GM21526 (cell line): ENCODE measurements around the gene AKAP10.
A peak's percentile ranks its signal among the peaks of the same experiment; 100 is the strongest.
"Not testable (repeated sequence)": the region's sequence is repeated elsewhere in the genome, so short reads cannot be mapped to it uniquely, and the experiment has no call there.

ENCODE experiments used
- ATAC-seq: cut with Tn5 transposase; IDR thresholded peaks from one replicate; pipeline ENCODE4 v1.9.1; 2021; ENCODE audit warnings: moderate library complexity; ENCODE audit not compliant: unreplicated experiment, low FRiP score

Gene AKAP10, protein sequence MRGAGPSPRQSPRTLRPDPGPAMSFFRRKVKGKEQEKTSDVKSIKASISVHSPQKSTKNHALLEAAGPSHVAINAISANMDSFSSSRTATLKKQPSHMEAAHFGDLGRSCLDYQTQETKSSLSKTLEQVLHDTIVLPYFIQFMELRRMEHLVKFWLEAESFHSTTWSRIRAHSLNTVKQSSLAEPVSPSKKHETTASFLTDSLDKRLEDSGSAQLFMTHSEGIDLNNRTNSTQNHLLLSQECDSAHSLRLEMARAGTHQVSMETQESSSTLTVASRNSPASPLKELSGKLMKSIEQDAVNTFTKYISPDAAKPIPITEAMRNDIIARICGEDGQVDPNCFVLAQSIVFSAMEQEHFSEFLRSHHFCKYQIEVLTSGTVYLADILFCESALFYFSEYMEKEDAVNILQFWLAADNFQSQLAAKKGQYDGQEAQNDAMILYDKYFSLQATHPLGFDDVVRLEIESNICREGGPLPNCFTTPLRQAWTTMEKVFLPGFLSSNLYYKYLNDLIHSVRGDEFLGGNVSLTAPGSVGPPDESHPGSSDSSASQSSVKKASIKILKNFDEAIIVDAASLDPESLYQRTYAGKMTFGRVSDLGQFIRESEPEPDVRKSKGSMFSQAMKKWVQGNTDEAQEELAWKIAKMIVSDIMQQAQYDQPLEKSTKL

DNA sequence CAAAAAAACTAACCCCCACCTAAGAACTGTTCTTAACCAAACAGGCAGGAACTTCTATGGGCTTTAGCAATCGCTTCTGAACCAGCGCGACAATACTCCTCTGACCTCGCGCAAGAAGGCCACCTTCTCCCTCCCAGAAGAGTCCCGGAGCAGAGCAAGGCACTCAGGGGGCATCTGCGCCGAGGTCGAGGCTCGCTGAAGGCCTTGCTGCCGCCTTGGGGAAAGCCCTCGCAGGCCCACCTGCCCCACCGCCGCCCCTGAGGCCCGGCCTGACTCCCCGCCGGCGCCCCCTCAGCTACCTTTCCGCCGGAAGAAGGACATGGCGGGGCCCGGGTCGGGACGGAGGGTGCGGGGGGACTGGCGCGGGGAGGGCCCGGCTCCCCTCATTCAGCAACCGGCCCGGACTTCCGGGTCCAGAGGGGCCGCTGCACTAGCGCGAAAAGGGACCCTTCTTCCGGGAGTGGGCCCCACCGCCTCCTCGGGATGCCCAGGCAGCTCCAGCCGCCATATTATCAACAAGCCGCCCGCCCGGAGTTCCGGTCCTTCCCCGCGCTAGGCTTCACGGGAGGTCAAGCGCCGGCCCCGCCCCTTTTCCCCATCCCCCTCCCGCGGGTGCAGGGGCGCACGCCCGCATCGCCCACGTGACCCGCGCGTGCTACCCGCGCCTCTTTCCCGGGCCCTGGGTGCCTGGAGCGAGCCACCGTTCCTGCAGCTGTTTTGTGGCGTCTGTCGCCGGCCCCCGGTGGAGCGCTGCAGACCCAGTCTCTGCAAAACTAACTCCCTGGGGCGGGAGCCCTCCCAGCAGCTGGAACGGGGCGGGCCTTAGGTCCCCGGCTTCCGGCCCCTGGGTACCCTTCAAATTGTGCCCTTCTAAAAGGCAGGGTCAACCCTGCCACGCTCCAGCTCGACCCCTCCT, at the start of gene AKAP10:
TSS of gene AKAP10 (minus strand) at position 536 of the 916 bp plus-strand sequence. CDS start at position 387, 149 bp downstream.
- ATAC-seq = peak; percentile 64

DNA sequence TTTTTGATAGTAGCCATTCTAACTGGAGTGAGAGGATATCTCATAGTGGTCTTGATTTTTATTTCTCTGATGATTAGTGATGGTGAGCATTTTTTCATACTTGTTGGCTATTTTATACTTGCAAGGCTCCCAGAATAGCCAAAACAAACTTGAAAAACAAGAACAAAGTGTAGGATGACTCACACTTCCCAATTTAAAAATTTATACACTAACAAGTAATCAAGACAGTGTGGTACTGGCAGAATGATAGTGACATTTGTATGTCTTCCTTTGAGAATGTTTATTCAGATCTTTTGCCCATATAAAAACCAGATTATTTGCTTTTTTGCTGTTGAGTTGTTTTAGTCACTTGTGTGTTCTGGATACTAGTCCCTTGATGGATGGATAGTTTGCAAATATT, 49.3 kb upstream of the AKAP10 start:
- ATAC-seq = no peak

DNA sequence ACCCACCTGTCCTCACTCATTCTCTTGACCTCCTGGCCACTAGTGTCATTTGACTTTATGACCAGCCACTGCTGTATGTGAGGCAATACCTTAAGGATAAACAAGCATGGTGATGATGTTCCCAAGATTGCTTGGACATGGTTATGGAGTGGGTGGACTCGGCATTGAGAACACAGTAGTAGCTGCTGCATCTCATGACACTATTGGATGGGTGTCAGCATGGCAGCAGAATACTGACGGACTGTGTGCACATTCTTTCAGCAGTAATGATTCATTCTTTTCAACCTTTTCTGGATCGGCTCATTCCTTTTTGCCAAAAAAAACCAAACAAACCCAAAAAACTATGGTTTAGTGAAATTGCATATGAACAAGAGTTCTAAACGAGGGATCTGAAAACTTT, 45.1 kb upstream of the AKAP10 start:
- ATAC-seq = no peak

DNA sequence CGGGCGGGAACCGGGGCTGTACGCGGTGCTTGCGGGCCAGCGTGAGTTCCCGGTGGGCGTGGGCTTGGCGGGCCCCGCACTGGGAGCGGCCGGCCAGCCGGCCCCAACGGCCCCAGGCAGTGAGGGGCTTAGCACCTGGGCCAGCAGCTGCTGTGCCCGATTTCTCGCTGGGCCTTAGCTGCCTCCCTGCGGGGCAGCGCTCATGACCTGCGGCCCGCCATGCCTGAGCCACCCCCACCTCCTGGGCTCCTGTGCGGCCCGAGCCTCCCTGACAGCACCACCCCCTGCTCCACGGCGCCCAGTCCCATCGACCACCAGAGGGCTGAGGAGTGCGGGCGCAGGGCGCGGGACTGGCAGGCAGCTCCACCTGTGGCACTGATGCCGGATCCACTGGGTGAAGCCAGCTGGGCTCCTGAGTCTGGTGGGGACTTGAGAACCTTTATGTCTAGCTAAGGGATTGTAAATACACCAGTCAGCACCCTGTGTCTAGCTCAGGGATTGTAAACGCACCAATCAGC, 38.9 kb upstream of the AKAP10 start:
- ATAC-seq = not testable (repeated sequence)

DNA sequence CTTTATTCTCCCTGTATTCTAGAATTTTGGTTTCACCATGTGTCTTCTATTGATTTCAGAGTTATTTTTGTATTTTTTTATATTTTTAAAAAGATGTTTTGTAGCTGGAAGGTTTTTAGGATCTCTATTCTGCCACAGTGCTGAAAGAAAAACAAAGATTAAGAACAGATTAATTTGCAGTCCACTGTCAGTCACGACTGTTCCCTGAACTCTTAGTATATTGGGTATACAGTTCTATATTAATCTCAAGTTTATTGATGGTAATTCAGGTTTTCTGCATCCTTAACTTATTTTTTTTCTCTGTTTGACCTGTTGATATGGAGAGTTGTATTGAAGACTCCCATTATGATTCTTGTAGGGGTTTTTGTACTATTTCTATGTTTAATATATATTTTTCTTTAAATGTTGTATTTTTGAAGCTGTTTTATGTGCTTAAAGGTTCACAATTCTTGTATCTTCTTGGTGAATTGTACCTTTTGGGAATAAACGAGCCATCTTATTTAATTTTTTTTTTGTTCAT, 34.4 kb upstream of the AKAP10 start:
- no peak for ATAC-seq

DNA sequence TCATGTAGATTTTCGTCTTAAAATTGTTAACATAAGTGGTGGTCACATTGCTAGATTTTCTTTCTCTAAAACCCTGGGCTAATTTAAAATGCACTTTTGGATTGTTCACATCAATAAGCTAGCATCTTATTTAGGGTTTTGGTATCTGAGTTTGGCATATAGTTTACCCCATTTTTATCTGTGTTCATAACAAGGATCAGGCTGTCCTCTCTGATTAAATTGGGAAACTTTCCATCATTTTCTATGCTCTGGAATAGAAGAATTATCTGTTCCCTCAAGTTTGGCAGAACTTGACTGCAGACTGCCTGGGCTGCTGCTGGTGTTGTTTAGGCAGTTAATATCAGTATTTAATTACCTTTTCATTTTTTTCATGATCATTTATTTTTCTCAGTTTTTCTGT, 33.3 kb upstream of the AKAP10 start:
- no peak for ATAC-seq

DNA sequence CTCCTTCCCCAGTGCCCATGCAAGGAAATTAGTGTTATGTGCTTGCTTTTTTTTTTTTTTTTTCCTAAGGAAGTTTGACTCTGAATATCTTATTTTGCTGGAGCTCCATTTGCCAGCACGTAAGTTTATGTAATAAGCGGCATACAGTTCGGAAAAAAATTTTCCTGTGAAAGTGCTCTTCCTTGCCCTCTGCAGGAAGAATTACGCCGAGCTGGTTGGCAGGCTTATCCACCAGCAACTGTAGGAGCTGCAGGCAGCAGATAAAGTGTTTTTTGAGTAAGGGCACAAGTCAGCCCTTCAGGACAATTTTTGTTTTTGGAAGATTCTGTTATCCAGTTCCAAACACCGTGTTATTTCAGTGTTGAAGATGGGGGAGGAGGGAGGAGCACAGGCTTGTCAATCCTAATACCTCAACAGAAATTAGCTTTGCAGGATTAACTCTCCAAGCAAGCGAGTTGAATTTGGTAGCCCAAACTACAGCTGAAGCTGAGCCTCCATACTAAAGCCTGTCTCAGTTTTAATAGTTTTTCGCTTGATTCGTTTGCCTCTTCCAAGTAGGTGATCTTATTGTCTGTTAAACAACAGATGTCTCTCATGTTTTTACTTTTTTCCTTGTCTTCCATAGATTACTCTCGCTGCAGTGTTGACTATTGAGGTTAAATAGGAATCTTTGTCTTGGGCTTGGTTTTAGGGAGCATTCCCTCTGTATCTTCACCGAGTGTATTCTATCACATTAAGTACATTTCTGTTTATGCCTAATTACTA, 32.7 kb upstream of the AKAP10 start:
- no peak for ATAC-seq

DNA sequence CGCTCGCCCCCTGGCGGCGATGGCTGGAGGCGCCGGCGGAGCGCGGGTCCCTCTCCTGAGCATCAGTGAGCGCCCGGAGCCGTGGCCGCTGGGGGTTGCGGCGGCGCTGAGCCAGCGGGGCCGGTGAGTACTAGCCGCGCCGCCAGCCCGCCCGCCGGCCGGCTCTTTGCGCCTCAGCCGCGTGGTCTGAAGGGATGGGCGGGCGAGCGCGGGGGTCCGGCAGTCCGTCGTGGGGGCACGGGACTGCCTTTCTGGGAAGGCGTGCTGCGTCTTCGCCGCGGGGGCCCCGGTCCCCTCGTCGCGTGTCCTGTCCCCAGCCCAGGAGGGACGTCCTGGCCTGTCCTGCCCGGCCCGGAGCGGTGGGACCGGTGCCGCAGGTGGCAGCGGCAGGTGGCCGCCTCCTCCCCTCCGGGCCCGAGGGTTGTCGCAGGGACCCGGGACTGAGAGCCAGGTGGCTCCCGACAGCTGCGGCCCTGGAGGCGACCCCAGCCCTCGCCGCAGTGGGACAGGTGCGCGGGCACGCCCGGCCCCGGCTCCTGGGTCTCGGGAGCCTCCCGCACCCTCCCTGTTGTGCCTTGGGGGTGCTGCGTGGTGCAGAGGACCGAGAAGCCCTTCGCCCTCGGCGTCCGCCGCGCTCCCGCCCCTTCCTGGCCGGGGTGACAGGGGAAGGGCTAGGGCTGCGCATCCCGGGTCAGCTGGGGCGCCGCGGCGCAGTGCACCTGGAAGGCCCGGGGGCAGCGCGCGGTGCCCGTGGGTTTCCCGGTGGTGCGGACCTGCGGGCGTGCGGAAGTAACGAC, 31.9 kb upstream of the AKAP10 start, which contains the start of gene SPECC1:
TSS of gene SPECC1 (plus strand) at position 58 of the 797 bp plus-strand sequence. CDS start 87,293 bp downstream, outside the sequence.
- ATAC-seq = peak; percentile 86

DNA sequence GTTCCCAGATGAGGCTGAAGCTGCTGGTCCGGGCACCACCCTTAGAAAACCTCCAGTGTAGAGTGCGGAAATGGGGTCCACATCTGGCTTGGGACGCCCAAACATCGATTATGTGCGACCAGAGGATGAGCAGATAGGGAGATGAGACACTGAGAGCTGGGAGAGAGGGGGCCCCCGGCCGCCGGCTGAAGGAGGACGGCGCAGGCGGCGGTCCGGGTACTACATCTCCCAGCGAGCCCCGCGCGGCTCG, 31.3 kb upstream of the AKAP10 start:
- no peak for ATAC-seq

DNA sequence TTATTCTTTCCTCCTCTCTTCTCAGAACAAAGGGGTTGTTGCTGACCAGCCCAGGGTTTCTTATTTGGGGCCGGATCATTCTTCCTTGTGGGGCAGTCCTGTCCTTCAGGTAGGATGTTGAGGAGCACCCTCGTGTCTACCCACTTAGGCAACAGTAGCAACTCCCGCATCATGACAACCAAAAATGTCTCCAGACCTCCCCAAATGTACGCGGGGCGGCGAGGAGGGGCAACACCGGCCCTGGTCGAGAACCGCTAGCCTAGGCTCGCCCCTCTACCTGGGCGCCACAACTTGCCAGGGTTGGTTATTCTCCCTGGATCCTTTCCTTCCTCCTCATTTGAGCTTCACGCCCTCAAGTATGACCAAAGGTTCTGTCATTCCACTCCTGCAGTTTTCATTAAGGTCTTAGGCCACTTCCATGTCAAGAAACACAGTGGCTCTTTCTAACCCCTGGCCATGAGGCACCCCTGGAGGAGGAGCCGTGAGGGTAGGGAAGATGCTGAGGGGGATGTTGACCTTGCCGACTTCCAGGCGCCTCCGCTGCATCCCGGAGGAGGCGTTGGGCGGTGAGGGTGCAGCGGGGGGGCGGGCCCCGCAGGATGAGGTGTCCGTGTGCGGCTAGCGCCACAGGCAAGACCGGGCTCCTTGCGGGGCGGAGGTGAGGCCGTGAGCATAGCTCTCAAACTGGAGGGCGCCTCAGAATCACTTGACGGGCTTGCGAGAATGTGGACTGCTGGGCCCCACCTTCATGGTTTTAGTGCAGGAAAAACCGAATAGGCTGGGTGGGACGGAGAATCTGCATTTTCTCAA, 30.8 kb upstream of the AKAP10 start:
- peak; percentile 28 for ATAC-seq

DNA sequence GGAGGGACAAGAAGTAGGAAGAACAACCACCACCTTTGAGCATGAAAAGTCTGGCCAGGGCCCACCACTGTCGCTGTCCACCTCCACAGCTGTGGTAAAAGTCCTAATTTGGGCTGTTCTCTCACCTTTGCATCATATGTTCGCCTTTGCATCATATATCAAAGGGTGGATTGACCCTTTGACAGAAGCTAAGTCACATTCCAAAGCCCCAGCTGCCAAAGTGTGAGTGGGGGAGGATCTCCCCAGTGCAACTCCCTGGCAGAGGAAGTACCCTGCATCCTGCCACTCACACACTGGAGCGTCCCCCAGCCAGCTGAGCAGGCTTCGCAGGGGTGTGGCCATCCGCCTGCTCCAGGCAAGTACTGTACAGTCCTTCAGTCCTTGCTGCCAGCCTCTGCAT, 18.9 kb upstream of the AKAP10 start:
- ATAC-seq = no peak

DNA sequence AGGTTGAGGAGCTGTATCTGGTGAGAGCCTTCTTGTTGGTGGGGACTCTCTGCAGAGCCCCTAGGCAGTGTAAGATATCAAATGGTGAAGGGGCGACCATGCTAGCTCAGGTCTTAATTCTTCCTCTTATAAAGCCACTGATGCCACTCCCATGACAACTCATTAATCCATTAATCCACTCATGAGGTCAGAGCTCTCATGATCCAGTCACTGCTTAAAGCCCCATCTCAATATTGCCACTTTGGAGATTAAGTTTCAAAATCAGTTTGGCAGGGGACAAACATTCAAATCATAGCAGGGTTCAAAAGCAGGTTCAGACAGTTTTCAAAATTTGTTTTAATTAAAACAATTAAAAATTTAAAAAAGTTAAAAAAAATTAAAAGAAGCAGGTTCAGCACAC, 18.5 kb upstream of the AKAP10 start:
- ATAC-seq = no peak

DNA sequence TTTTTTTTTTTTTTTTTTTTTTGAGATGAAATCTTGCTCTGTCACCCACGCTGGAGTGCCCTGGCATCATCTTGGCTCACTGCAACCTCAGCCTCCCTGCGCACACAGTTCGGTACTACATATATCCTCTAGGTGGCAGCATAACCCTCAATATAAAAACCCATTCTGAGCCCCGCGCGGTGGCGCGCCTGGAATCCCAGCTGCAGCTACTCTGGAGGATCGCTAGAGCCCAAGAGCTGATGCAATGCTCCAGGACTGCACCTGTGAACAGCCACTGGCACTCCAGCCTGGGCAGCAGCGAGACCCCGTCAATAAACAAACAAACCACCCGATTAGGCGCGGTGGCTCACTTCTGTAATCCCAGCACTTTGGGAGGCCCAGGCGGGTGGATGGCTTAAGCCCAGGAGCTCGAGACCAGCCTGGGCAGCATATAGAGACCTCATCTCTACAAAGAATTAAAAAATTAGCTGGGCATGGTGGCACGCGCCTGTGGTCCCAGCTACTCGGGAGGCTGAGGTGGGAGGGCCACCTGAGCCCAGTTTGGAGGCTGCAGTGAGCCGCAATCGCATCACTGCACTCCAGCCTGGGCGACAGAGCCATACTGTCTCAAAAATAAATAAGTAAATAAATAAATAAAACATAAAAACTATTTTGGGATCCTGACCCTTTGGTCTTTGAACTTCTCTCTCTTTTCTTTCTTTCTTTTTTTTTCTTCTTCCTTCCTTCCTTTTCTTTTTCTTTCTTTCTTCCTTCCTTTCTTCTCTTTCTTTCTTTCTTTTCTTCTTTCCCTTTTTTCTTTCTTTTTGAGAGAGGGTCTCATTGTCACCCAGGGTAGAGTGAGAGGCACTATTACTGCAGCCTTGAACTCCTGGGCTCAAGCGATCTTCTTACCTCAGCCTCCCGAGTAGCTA, 15.4 kb upstream of the AKAP10 start:
- ATAC-seq = peak; percentile 76

DNA sequence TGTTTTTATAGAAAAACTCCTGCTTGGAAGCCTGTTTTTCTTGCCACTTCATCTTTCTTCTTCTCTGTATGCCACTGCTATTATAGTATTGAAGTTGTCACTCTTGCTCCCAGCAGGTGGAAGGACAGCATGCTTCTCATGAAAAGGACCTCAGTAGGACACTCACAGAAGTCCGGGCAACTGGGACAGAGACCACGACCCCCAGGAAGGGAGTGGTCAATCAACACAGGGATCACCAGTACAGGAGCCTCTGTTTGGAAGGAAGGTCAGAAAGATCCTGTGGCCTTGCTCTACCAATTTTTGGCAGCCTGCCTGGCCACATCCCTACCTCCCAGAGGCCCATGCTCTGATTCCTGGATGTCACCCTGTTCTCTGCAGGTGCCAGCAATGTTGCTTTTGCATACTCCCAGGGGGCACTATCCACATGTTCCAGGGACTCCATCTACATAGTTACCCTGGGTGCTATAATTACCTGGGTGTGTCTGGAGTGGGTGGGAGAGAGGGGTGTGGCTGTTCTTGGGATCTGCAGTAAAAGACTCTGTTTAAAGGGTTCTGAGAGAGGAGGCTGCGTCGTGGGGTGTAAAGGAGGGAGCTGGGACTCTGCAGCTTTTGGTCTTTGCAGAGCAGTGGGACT, 13.7 kb upstream of the AKAP10 start:
- no peak for ATAC-seq

DNA sequence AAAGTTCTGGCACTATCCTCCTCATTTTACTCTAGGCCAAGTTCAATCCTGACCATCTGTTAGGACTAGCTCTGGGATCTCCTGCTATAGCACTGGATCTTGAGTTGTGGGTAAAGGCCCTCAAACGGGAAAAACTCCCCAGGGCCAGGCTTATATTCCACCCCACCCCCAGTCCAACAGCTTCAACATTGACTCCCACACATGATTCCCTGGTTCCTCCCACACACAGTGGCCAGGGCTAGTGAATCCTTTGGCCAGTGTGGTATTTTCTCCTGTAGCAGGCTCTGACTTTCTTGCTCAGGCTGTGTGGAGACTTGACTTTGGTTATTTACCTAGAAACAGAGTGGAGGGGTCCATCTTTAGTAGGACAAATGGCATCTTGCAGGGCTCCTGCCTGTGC, 10.3 kb upstream of the AKAP10 start:
- ATAC-seq = no peak

DNA sequence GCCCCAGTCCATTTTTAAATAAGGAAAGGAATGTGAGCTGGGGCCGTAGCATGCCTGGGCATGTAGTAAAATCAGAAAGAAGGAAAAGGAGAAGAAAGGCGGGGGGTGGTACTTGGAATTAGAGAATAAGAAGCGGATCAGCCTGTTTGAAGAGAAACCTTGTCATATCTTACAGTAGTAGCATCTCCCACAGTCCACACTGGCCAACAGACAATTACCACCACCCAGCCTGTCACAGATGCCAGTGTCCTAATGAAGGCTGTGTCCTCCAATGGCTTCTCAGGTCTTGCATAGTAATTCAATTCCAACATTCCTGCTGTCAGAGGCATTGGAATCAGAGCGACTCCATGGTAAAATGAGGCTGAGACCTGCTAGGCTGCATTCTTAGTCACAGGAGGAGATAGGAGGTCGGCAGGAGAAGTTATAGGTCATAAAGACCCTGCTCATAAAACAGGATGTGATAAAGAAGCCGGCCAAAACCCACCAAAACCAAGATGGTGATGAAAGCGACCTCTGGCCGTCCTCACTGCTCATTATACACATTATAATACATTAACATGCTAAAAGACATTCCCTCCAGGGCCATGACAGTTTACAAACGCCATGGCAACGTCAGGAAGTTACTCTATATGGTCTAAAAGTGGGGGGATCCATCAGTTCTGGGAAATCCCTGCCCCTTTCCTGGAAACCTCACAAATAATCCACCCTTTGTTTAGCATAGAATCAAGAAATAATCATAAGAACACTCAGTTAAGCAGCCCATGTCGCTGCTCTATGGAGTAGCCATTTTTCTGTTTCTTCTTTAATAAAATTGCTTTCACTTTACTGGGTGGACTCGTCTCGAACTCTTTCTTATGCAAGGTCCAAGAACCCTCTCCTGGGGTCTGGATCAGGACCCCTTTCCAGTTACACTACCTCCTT, 9.6 kb upstream of the AKAP10 start:
- no peak for ATAC-seq
